Right hindlimb (tissue), 1 donor: ENCODE results near the gene NFIB.

Experiments used
- DNase-seq: peaks from one replicate; pipeline ENCODE4 v3.0.0-alpha.2; 2018

Gene NFIB

DNA sequence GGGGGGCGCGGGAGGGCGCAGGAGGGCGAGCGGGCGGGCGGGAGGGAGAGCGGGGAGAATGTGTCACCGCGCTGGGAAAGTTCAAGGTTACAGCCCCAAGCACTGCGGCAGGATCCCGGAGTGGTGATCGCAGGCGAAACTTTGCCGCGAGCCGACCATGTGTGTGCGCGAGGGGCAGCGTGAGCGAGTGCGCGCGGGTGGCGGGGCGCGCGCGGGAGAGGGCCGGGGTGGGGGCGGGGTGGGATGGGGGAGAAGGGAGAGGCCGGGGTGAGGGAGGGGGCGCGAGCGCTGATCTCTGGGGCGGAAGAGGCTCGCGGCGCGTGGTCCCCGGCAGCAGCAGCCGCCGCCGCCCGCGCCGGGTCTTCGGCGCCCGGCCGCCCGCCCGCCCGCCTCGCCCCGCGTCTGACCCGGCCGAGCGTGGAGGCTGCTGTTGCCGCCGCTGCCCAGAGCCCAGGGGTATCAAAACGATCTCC, at the start of gene NFIB:
Gene NFIB (minus strand): TSS at position 191 of the 473 bp plus-strand sequence. CDS start 630 bp downstream, outside the sequence.
- DNase-seq: peak; percentile 84

GRCh38 chr9:14362175-14362574, 48.2 kb upstream of the NFIB start:
- no peak for DNase-seq

DNA sequence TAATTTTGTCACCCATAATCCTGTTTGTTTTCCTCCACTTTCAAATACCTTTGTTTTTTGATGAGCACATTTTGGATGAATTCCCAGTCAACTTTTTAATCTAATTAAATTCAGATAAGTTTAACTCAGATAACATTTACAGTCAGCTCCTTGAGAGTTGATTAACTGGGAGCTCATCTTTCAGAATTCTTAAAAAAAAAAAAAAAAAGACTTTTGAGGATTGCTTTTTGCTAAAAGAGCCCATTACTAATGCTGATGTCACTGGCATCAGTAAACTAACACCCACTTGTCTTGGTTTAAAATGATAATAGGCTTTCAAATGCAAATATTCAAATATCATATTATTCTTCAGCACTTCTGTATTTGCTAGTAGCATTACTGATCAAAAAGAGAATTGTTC, 47.1 kb upstream of the NFIB start:
- no peak for DNase-seq

- no peak for DNase-seq
These were observed 44.6 kb upstream of the NFIB start for GRCh38 chr9:14358523-14358922.

DNA sequence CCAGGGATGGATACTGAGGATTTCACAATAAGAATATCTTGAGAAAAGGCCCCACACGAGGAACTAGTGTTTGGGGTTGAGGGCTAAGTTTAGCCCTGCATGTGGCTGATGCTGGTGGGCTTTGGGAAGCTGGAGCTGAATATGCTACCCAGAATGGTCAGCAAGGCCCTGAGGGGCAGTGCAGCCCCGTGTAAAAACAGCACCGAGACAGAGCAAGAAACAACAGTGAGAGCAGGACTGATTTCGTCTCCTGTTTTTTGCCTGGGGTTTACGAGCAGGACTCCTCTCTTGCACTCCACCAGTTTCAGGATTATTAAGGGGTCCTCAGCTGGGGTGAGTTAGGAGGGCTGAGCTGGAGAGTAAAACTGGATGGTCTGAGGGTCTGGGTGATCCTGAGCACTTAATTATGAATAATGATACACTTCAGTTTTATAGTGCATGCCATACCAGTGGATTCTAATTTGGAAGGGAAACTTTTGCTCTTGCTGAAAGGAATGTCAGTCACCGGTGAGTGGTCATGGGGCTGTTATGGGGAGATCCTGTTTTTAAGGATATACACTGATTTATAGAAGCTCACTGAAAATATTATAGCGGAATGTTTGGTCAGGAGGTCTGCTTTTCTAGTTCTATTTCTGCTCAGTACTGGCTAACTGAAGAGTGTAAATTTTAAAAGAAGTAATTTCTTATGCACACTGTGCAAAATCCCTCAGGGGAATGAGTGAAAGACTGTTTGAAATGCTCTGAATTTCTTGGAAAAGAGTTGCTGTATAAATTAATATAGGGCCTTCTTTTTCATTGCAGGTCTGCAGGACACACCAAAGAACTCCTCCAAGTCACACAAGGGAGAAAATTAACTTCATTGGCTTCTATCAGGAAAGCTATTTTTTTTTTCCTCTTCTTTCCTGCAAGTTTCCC, 42.7 kb upstream of the NFIB start:
- DNase-seq: no peak

GRCh38 chr9:14354201-14354600, 40.3 kb upstream of the NFIB start:
- DNase-seq: no peak

- DNase-seq: peak; percentile 97
These were observed 39.5 kb upstream of the NFIB start for GRCh38 chr9:14353222-14354056.

DNA sequence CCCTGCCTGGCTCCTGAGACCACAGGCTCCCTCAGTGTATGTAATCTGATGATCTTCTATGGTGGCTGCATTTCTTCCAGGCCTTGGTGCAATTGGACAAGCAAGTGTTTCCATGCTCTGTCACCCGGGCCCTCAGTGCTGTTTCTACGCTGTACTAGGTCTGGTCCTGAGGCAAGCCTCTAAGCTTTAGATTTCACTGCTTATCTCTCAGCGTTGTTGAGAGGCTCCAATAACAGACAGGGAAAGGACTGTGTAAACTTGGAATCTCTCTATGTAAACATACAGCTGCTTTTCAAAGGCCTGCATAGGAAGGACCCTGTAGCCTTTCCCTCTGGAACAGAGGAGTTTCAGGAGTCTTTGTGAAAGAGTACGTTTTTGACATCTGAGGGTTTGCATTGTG, 38.6 kb upstream of the NFIB start:
- no peak for DNase-seq

DNA sequence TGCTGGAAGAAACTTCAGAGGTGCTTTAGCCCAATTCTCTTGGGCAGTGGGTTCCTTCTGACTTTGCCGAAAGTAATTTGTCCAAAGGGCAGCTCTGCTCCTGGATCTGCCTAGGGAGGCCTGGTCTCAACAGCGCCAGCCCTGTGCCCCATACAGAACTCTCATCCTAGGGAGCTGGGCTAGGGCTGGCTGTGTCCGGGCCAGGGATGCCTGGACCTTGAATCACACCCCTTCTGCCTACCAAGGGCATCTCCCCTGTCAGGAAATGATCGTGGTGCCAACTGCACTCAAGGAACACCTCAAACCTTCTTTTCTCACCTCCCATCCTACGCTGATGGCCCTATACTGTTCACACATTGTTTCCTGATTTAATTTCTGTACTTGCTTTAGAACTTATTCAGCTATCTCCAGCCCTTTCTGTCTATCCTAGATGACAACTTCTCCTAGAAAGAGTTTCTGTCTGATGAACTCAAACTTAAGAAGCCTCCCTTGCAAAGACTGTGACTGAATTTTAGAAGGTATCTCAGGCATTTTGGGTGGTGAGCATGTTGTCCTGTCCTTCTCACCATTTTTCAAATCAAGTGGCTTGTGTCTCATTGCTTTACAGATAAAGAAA, 37.4 kb upstream of the NFIB start:
- no peak for DNase-seq

DNA sequence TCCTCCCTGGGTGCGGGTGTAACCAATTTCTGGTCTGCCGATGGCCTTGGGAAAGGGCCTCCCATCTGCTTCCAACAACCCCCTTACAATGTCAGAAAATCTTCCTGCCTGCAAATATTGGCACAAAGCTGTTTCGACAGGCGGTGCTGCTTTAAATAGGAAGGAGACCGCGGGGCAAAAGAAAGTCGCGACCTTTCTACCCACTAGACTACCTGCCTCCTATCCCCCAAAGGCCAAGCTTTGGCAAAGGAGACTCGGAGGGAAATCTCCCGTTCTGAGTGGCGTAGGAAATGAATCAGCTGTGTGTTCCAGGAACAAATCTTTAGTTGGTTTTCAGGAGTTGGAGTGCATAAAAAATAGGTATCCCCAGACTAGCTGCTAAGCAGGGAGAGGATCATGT, 36.8 kb upstream of the NFIB start:
- peak; percentile 47 for DNase-seq

DNA sequence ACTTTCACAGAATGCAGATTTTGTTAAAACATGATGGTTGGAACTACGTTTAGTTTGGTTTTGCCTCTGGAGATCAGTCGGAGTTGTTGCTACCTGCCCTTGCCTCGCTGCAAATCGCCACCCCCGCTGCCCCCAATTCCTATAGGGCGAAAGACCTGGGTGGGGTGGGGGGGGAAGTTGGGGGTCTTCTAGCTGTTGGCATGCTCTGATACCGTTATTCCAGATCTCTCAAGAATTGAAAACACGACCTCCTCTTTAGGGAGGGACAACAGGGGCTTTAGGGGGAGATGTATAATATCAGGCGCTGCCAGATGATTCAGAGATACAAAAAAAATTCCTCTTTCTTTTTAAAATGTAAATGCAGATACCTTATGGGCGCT, 36.4 kb upstream of the NFIB start:
- no peak for DNase-seq

DNA sequence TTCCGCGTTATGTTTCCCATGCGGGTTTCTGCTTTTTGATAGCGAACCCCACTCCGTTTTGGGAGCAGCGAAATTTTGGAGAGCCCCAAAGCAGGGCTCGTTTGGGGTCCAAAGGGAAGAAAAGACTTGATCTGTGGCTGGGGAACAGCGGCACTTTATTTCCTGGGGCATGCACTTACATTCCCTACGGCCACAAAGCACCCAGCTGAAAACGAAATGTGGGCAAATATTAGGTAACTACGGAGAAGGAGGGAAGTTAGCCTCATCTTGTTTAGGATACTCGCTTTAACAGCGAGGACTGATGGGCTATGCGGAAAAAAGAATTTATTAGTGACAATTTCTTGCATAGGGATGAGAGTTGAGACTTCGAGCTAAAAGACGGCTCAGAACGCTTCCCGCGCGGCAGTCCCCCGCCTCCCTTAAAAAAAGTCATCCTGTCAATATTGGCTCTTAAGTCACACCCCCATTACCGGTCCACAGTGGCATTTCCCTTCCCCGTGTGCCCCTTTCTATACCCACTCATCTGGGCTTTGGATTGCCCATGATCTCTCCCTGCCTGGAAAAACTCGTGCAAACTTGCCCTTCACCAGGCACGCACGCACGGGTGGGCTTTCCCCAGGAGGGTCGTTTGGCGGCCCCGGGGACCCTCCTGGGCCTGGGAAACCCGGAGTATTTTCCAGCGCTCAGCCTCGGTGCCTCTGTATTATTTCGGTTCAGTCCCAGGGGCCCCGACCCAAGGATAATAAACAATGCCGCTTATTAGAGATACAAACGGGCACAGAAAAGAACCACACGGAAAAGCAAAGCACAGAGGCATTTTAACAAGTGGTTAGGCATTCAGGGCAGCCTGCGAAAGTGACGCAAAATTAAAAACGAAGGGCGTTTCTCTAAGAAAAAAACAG, 35.8 kb upstream of the NFIB start:
- peak; percentile 53 for DNase-seq

GRCh38 chr9:14349146-14349446, 35.2 kb upstream of the NFIB start:
- no peak for DNase-seq

DNA sequence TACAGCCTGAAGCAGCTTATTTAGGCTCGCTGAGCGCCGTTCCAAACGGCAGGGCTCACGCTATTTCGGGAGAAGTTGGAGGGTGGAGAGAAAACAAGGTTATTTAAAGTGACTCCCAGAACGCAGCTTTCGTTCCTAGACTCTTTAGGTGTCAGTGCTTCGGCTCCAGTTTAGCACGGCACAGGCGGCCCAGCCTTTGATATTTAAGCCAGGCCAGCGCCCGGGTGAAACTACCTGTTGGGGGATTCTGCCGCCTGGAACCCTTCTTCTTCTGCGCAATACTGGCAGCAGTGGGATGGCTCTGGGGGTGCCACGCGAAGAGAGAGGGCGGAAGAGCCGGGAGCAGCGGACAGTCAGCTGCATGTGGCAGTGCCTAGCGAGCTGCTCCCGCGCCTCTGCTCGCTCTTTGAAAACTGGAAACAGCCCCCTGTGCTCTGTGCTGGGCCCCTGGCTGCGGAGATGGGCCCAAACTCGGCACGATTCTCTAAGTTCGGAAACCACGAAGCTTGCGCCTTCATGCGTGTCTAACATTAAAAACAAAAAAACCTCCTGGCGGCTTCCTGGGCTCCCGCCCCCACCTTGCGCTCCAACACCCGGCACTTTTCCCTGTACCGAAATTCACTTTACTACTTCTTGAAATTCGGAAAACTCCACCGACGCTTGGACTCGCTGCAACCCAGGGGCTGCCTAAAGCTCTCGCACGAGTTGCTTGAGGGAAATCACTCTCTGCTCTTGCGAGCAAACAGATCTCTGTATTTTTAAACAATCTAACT, 34.6 kb upstream of the NFIB start:
- DNase-seq: peak; percentile 69

DNA sequence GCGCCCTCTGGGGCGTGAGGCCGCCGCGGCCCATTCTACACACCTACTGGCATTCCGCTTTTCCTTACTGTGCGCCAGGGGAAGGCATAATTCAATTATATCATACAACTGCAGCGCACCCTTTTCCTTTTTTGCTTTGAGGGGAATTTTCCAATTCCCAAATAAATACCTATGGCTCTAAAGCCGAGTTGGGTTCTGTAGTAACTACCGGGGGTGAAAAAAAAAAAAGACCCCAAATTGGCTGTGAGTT, 34.1 kb upstream of the NFIB start:
- DNase-seq: no peak

GRCh38 chr9:14347406-14348122, 33.6 kb upstream of the NFIB start:
- peak; percentile 83 for DNase-seq

- peak; percentile 88 for DNase-seq
These were observed 33.0 kb upstream of the NFIB start for GRCh38 chr9:14346811-14347405.

DNA sequence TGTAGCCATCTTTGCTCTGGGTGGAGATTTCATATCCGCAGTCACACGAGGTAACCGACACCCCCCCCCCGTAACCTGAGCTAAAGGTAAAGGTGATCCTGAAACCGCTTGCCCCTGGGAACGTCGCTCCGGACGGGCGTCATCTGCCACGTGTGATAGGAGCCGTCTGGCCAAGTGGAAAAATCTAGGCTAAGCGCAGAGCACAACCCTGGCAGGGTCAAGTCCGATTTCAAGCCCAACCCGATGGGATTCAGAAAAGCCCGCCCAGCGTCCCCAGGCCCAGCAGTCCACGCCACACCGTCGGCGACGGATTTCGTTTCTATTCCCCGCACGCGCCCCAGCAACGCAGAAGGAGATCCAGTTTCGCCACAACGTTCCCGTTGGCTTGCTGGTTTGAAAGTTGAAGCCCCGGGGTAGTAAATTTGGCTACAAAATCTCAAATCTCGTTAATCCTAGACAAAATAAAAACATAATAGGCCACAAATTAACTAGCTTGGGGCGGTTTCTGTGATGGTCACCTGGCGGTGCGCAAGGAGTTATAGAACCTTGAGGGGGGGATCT, 32.4 kb upstream of the NFIB start:
- DNase-seq: peak; percentile 74

GRCh38 chr9:14345354-14346230, 31.7 kb upstream of the NFIB start:
- no peak for DNase-seq
